H1 (cell line): ENCODE data around the gene NAA38. TPM values are rescaled to one million over a fixed set of nuclear protein-coding genes. Genes with fewer than 3 reads are reported as not detected.

Experiments used
- ATF2 ChIP-seq: IDR thresholded peaks from 2 replicates; pipeline ENCODE4 v1.6.1; 2012; ENCODE audit warnings: low read length, inconsistent platforms
- CHD1 ChIP-seq: IDR thresholded peaks from 2 replicates; pipeline ENCODE4 v1.6.1; 2012; ENCODE audit warnings: low read depth, low read length, improper control_type of control experiment
- CHD2 ChIP-seq: IDR thresholded peaks from 2 replicates; pipeline ENCODE4 v1.6.1; 2012; ENCODE audit warnings: low read length, improper control_type of control experiment
- MAFK ChIP-seq: IDR thresholded peaks from 2 replicates; pipeline ENCODE4 v1.6.1; 2012; ENCODE audit warnings: low read depth, mild to moderate bottlenecking, improper control_type of control experiment, low read length
- POLR2AphosphoS5 ChIP-seq: IDR thresholded peaks from 2 replicates; pipeline ENCODE4 v1.6.1; 2011; ENCODE audit warnings: low read depth, low read length
- RXRA ChIP-seq: IDR thresholded peaks from 2 replicates; pipeline ENCODE4 v1.6.1; 2011; ENCODE audit warnings: low read depth, mild to moderate bottlenecking, low read length, moderate library complexity; ENCODE audit not compliant: insufficient read depth
- SIRT6 ChIP-seq: IDR thresholded peaks from one replicate; pipeline ENCODE4 v1.7.1; 2012; ENCODE audit warnings: low read length, inconsistent platforms
- SUZ12 ChIP-seq: fragments of 200-600 bp; sonication (generic); IDR thresholded peaks from 2 replicates; pipeline ENCODE4 v1.6.1; 2012; ENCODE audit warnings: mild to moderate bottlenecking, inconsistent platforms, low read length, moderate library complexity, mixed read lengths
- polyA plus RNA-seq, 7 experiments: library from polyadenylated mRNA; depleted of rRNA in 3 of 7; stranded (reverse) in 5 of 7; unstranded in 2 of 7; fragments of >200 nt in 5 of 7; fragments of 200-250 nt in 2 of 7; gene quantifications; 1 replicate in 5 of 7; 2 replicates in 1 of 7; 4 replicates in 1 of 7; pipeline versions ENCODE4 v1.2.1 to v1.2.3, GENCODE V29; 2011 to 2013; ENCODE audit warnings: missing spikeins in 2 of 7, mixed read lengths in 2 of 7
- total RNA-seq: library from RNA; stranded (reverse); fragmentation: NEBNext Ultra II Directional; extraction: Animal tissue kit (Norgen Biotek cat#: 25700); gene quantifications from 2 replicates; pipeline ENCODE4 v1.2.1, GENCODE V29; 2021

NAA38 gene
- total and polyA plus RNA-seq, 2 of the 8 experiments (the other 6 are each of a cell fraction or from before 2014, with no cell fraction given), result 30.2 to 109 TPM

GRCh38 chr17:7848131-7848579 lies 9.2 kb downstream of the NAA38 start (continued):
- TF ChIP-seq ATF2 (no peak), POLR2AphosphoS5 (no peak), SUZ12 (no peak), RXRA (no peak), MAFK (no peak), CHD1 (no peak), SIRT6 (no peak), CHD2 (no peak)
